A549 (cell line): ENCODE results near the gene USP20. TPM values are rescaled to one million over a fixed set of nuclear protein-coding genes. Genes with fewer than 3 reads are reported as not detected.

Experiments
- ATAC-seq, 2 experiments: fragments of 200-7000 bp in 1 of 2; fragments of >200 bp in 1 of 2; cut with Nextera tagmentation in 1 of 2; cut with Tn5 transposase in 1 of 2; 3 replicates each; pipeline versions ENCODE4 v1.8.0 to v1.9.1; 2018 to 2020; ENCODE audit warnings: mild to moderate bottlenecking in 1 of 2, moderate library complexity in 1 of 2
- CTCF ChIA-PET: fragments of 300-600 bp; sonication (Branson Sonifier 250); formaldehyde crosslinking; extraction: SDS; loops from one replicate; lab custom pipeline; 2021; ENCODE audit warnings: antibody characterized with exemption, inconsistent platforms; lab: Yijun Ruan, JAX
- POLR2A ChIA-PET: fragments of 350-600 bp; formaldehyde crosslinking; extraction: SDS; loops from one replicate; lab custom pipeline; 2021; ENCODE audit warnings: antibody characterized with exemption, inconsistent platforms; lab: Yijun Ruan, JAX
- DNase-seq, 2 experiments: peaks; one replicate each; pipeline versions ENCODE4 v3.0.0 to v3.0.0-alpha.2; 2011 to 2016; ENCODE audit warnings: low read depth in 1 of 2, low spot score in 1 of 2
- FAIRE-seq: peaks from 2 replicates; lab custom pipeline; 2011; peaks lifted over from hg19 to GRCh38; lab: Jason Lieb, UNC
- H3K27ac ChIP-seq, 2 experiments: fragments of >200 bp; sonication (Bioruptor Twin); formaldehyde crosslinking; 3 replicates each; pipeline ENCODE4 v1.5.1; 2016 to 2017
- H3K4me1 ChIP-seq: fragments of >200 bp; sonication (Bioruptor Twin); formaldehyde crosslinking; 3 replicates; pipeline ENCODE4 v1.6.1; 2016
- H3K4me2 ChIP-seq: fragments of >200 bp; sonication (Bioruptor Twin); formaldehyde crosslinking; 3 replicates; pipeline ENCODE4 v1.6.1; 2016
- H3K4me3 ChIP-seq: fragments of >200 bp; sonication (Bioruptor Twin); formaldehyde crosslinking; 3 replicates; pipeline ENCODE4 v1.5.1; 2016
- H3K9me3 ChIP-seq: fragments of >200 bp; sonication (Bioruptor Twin); formaldehyde crosslinking; 3 replicates; pipeline ENCODE4 v1.6.1; 2016
- CBX2 ChIP-seq: fragments of 200-600 bp; sonication (generic); IDR thresholded peaks from 2 replicates; pipeline ENCODE4 v1.6.1; 2016; ENCODE audit warnings: low read depth, mild to moderate bottlenecking, borderline replicate concordance
- CEBPB ChIP-seq, 2 experiments: fragments of >200 bp in 1 of 2; sonication (Bioruptor Twin) in 1 of 2; formaldehyde crosslinking in 1 of 2; IDR thresholded peaks; 2 replicates each; pipeline ENCODE4 v1.6.1; 2012 to 2016
- CHD2 ChIP-seq: fragments of 150-350 bp; IDR thresholded peaks from 2 replicates; pipeline ENCODE4 v1.6.1; 2014; ENCODE audit warnings: low read length; ENCODE audit not compliant: partially characterized antibody
- EHF ChIP-seq: fragments of 250-450 bp; sonication (Bioruptor Pico); IDR thresholded peaks from 2 replicates; pipeline ENCODE4 v1.5.0; 2020; ENCODE audit warnings: mild to moderate bottlenecking
- EHMT2 ChIP-seq: fragments of 200-600 bp; sonication (generic); IDR thresholded peaks from 2 replicates; pipeline ENCODE4 v1.6.1; 2016; ENCODE audit warnings: antibody characterized with exemption, low read depth, mild to moderate bottlenecking, moderate library complexity
- EP300 ChIP-seq, 2 experiments: fragments of >200 bp; sonication (Bioruptor Twin); formaldehyde crosslinking; IDR thresholded peaks; 2 replicates in 1 of 2; 3 replicates in 1 of 2; pipeline ENCODE4 v1.6.1; 2016 to 2017
- ESRRA ChIP-seq: fragments of 150-350 bp; IDR thresholded peaks from 2 replicates; pipeline ENCODE4 v1.6.1; 2014; ENCODE audit warnings: mild to moderate bottlenecking, low read length, borderline replicate concordance
- FOXS1 ChIP-seq: fragments of 250-450 bp; sonication (Bioruptor Pico); IDR thresholded peaks from 2 replicates; pipeline ENCODE4 v1.5.0; 2020; ENCODE audit warnings: mild to moderate bottlenecking, moderate library complexity
- HOXA7 ChIP-seq: fragments of 250-450 bp; sonication (Bioruptor Pico); IDR thresholded peaks from 2 replicates; pipeline ENCODE4 v1.5.0; 2020; ENCODE audit warnings: mild to moderate bottlenecking, moderate library complexity
- JUNB ChIP-seq: fragments of >200 bp; sonication (Bioruptor Twin); formaldehyde crosslinking; IDR thresholded peaks from 2 replicates; pipeline ENCODE4 v1.6.1; 2016
- MAFK ChIP-seq: fragments of 450-650 bp; IDR thresholded peaks from 2 replicates; pipeline ENCODE4 v1.6.1; 2014; ENCODE audit not compliant: partially characterized antibody
- NFE2L2 ChIP-seq: fragments of 150-350 bp; conservative IDR thresholded peaks from 2 replicates; pipeline ENCODE4 v1.6.1; 2014; ENCODE audit warnings: low read length
- PHF8 ChIP-seq: fragments of 200-600 bp; sonication (generic); IDR thresholded peaks from 2 replicates; pipeline ENCODE4 v1.6.1; 2016; ENCODE audit warnings: low read depth, mild to moderate bottlenecking, antibody characterized with exemption, moderate library complexity, borderline replicate concordance
- POLR2A ChIP-seq: IDR thresholded peaks from 2 replicates; pipeline ENCODE4 v1.6.1; 2012; ENCODE audit warnings: mild to moderate bottlenecking, low read length
- RAD21 ChIP-seq, 2 experiments: fragments of >200 bp in 1 of 2; sonication (Bioruptor Twin) in 1 of 2; formaldehyde crosslinking in 1 of 2; IDR thresholded peaks in 1 of 2; conservative IDR thresholded peaks in 1 of 2; 2 replicates in 1 of 2; 3 replicates in 1 of 2; pipeline ENCODE4 v1.6.1; 2012 to 2018; ENCODE audit warnings: inconsistent platforms in 1 of 2
- RCOR1 ChIP-seq: fragments of 150-350 bp; IDR thresholded peaks from 2 replicates; pipeline ENCODE4 v1.6.1; 2014; ENCODE audit warnings: antibody characterized with exemption, low read length, low read depth
- SREBF2 ChIP-seq: fragments of 450-650 bp; IDR thresholded peaks from 2 replicates; pipeline ENCODE4 v1.6.1; 2014; ENCODE audit warnings: mild to moderate bottlenecking, moderate library complexity
- TP53 ChIP-seq: fragments of 250-450 bp; sonication (Bioruptor Pico); IDR thresholded peaks from 2 replicates; pipeline ENCODE4 v1.5.0; 2021; ENCODE audit warnings: mild to moderate bottlenecking, moderate library complexity
- WGBS: methylation state at CpG from one replicate; pipeline ENCODE4 v1.1.6; 2017; ENCODE audit errors: missing lambda C conversion rate; 5-methylcytosine and 5-hydroxymethylcytosine counted together
- polyA plus RNA-seq, 4 experiments: library from polyadenylated mRNA; depleted of rRNA in 3 of 4; stranded (reverse); fragments of >200 nt; fragmentation: RNase III in 1 of 4; extraction: RNeasy Plus Mini Kit Qiagen cat#74134 plus additional on column Dnase treatment in 1 of 4; gene quantifications; 2 replicates in 3 of 4; 3 replicates in 1 of 4; pipeline ENCODE4 v1.2.3, GENCODE V29; 2011 to 2017
- TF ChIP-seq, protein P1 (sequence below): fragments of 200-600 bp; sonication (generic); IDR thresholded peaks from 2 replicates; pipeline ENCODE4 v1.6.1; 2016; ENCODE audit warnings: antibody characterized with exemption, mild to moderate bottlenecking, moderate library complexity
- TF ChIP-seq, protein P2 (sequence below): fragments of 150-350 bp; IDR thresholded peaks from 2 replicates; pipeline ENCODE4 v1.6.1; 2014; ENCODE audit warnings: low read depth, mild to moderate bottlenecking, low read length
- TF ChIP-seq, protein P3 (sequence below): fragments of >200 bp; sonication (Bioruptor Twin); formaldehyde crosslinking; IDR thresholded peaks from 3 replicates; pipeline ENCODE4 v1.6.1; 2016
- TF ChIP-seq, protein P4 (sequence below): fragments of >200 bp; sonication (Bioruptor Twin); formaldehyde crosslinking; IDR thresholded peaks from 2 replicates; pipeline ENCODE4 v1.6.1; 2016

USP20 gene
- polyA plus RNA-seq, 2 of the 4 experiments (the other 2 are of a cell fraction) = 3.9 to 5.0 TPM

DNA sequence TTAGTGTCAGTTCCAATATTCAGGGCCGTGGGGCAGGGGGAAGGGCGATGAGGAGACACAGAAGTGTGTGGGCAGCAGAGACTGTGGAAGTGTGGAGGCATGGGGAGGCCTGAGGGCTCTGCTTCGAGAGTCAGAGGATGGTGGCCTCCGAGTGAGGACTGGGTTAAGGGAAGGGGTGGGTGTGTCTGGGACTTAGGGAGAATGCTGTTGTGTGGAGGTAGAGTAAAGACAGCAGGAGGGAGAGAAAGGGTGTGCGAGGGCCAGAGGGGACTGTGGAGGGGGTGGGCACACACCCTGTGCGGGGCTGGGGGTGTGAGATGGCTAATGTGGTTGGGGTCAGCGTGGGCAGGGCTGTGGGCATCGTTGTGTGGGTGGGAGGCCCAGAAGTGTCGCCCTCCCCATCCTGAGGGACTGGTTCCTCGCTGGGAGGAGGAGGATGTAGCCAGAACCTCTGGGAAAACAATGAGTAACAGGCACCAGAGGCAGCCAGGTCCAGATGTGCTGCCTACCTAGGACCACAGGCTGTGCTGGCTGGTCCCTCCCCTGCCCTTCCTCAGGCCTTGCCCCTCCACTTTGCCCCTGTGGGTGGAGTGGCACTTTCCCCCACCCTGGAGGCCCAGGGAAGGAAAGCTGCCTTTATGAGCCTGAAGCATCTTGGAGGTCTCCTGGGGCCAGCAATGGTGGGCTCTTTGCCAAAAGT is 4.2 kb downstream of the USP20 start:
- FAIRE-seq (no peak), DNase-seq (no peak), ATAC-seq (no peak)
- no peak overlapping the region for H3K27ac ChIP-seq
- H3K9me3 ChIP-seq = no peaks in the 10 kb centered on the region
- POLR2A ChIA-PET = interaction anchor here (0.6 kb wide), 1 partner anchor 35 kb away, joined by 3 read pairs; no protein-coding TSS in a partner anchor
- no peak overlapping the region for H3K4me2 ChIP-seq
- 65% methylated on average over 9 of the region's 10 CpGs for WGBS
- H3K4me3 ChIP-seq = no peak overlapping the region
- CTCF ChIA-PET = interaction anchor here (1.2 kb wide), 1 partner anchor 10 kb away, joined by 3 read pairs; no protein-coding TSS in a partner anchor
- 0 out of 3 replicates have a peak, but pooled peaks cover 4% of the 10 kb centered on the region for H3K4me1 ChIP-seq
- TF ChIP-seq EHMT2 = no peak
- TF ChIP-seq CEBPB (IDR thresholded peaks at IDR 0.05) = no peak
- no peak for TF ChIP-seq JUNB
- no peak for TF ChIP-seq ESRRA
- TF ChIP-seq, protein P1, sequence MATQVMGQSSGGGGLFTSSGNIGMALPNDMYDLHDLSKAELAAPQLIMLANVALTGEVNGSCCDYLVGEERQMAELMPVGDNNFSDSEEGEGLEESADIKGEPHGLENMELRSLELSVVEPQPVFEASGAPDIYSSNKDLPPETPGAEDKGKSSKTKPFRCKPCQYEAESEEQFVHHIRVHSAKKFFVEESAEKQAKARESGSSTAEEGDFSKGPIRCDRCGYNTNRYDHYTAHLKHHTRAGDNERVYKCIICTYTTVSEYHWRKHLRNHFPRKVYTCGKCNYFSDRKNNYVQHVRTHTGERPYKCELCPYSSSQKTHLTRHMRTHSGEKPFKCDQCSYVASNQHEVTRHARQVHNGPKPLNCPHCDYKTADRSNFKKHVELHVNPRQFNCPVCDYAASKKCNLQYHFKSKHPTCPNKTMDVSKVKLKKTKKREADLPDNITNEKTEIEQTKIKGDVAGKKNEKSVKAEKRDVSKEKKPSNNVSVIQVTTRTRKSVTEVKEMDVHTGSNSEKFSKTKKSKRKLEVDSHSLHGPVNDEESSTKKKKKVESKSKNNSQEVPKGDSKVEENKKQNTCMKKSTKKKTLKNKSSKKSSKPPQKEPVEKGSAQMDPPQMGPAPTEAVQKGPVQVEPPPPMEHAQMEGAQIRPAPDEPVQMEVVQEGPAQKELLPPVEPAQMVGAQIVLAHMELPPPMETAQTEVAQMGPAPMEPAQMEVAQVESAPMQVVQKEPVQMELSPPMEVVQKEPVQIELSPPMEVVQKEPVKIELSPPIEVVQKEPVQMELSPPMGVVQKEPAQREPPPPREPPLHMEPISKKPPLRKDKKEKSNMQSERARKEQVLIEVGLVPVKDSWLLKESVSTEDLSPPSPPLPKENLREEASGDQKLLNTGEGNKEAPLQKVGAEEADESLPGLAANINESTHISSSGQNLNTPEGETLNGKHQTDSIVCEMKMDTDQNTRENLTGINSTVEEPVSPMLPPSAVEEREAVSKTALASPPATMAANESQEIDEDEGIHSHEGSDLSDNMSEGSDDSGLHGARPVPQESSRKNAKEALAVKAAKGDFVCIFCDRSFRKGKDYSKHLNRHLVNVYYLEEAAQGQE = no peak
- no peak for TF ChIP-seq CBX2
- no peak for TF ChIP-seq SREBF2
- no peak for TF ChIP-seq EP300 (IDR thresholded peaks at IDR 0.05)
- TF ChIP-seq NFE2L2 = no peak
- TF ChIP-seq POLR2A = no peak
- no peak for TF ChIP-seq EHF (CRISPR knock-in tag)
- no peak for TF ChIP-seq FOXS1 (CRISPR knock-in tag)
- TF ChIP-seq PHF8 = no peak
- TF ChIP-seq HOXA7 (CRISPR knock-in tag) = no peak
- TF ChIP-seq, protein P2, sequence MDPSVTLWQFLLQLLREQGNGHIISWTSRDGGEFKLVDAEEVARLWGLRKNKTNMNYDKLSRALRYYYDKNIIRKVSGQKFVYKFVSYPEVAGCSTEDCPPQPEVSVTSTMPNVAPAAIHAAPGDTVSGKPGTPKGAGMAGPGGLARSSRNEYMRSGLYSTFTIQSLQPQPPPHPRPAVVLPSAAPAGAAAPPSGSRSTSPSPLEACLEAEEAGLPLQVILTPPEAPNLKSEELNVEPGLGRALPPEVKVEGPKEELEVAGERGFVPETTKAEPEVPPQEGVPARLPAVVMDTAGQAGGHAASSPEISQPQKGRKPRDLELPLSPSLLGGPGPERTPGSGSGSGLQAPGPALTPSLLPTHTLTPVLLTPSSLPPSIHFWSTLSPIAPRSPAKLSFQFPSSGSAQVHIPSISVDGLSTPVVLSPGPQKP = no peak
- no peak for TF ChIP-seq CHD2
- no peak for TF ChIP-seq TP53 (CRISPR knock-in tag)
- TF ChIP-seq RAD21 (conservative IDR thresholded peaks at IDR 0.05 in 1 of 2, IDR thresholded peaks at IDR 0.05 in 1 of 2) = no peak

DNA sequence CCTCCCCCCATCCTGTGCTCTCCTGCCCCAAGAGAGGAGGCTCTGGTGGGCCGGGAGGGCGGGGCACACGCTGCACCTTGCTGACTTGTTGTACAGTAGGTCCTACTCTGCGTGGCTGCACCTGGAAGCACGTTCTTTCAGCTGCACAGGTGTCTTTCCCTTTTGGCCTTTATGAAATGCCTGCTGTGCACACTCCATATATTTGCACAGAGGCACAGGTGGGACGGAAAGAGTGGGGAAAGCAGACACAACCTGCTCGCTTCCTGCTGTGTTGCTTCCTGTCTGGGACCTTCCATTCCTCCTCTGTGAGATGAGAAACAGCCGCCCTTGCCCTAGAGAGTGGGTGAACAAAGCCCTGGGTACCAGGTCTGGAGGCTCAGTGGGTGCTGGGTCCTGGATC is 4.8 kb downstream of the USP20 start:
- CTCF ChIA-PET = no interaction called here
- ATAC-seq (no peak), DNase-seq (no peak), FAIRE-seq (no peak)
- Histone ChIP-seq H3K27ac (no peak overlapping the region), H3K4me2 (no peak overlapping the region), H3K9me3 (no peaks in the 10 kb centered on the region), H3K4me1 (0 out of 3 replicates have a peak, but pooled peaks cover 4% of the 10 kb centered on the region), H3K4me3 (no peak overlapping the region)
- POLR2A ChIA-PET = no interaction called here
- WGBS = 92% methylated on average over 8 of the region's 8 CpGs
- no peak for TF ChIP-seq MAFK
- no peak for TF ChIP-seq SREBF2
- TF ChIP-seq CHD2 = no peak
- TF ChIP-seq, protein P3, sequence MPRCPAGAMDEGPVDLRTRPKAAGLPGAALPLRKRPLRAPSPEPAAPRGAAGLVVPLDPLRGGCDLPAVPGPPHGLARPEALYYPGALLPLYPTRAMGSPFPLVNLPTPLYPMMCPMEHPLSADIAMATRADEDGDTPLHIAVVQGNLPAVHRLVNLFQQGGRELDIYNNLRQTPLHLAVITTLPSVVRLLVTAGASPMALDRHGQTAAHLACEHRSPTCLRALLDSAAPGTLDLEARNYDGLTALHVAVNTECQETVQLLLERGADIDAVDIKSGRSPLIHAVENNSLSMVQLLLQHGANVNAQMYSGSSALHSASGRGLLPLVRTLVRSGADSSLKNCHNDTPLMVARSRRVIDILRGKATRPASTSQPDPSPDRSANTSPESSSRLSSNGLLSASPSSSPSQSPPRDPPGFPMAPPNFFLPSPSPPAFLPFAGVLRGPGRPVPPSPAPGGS = no peak
- TF ChIP-seq RCOR1 = no peak
- TF ChIP-seq, protein P4, sequence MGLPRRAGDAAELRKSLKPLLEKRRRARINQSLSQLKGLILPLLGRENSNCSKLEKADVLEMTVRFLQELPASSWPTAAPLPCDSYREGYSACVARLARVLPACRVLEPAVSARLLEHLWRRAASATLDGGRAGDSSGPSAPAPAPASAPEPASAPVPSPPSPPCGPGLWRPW = no peak
- TF ChIP-seq RAD21 (conservative IDR thresholded peaks at IDR 0.05 in 1 of 2, IDR thresholded peaks at IDR 0.05 in 1 of 2) = no peak
